Measurements from ENCODE around the gene TBC1D8. TPM values are rescaled to one million over a fixed set of nuclear protein-coding genes. Genes with fewer than 3 reads are reported as not detected.

Gene TBC1D8
- total RNA-seq, 2 donors from 2014 or later: 86.1 to 149 TPM

GRCh38 chr2:101130081-101130480, 21.1 kb downstream of the TBC1D8 start:
- DNase-seq (ENCODE audit: low spot score): no peak
- no peaks in the 10 kb centered on the region for H3K36me3 ChIP-seq
- TF ChIP-seq POLR2A (IDR thresholded peaks at IDR 0.05): no peak
- no peak for TF ChIP-seq POLR2AphosphoS5 (IDR thresholded peaks at IDR 0.05)
- no peak for TF ChIP-seq CTCF (IDR thresholded peaks at IDR 0.05)
- no peaks in the 10 kb centered on the region for H3K4me1 ChIP-seq (replicated peaks)
- H3K27ac ChIP-seq: no peak overlapping the region
- H3K4me3 ChIP-seq: no peak overlapping the region
- intact Hi-C loops (cut with DNase I): no loop called here
- WGBS: 97% methylated on average over 9 of the region's 13 CpGs
- H3K27me3 ChIP-seq (replicated peaks; ENCODE audit: insufficient read depth): no peaks in the 10 kb centered on the region
- no peaks in the 10 kb centered on the region for H3K9me3 ChIP-seq

GRCh38 chr2:101127319-101128056, 23.7 kb downstream of the TBC1D8 start:
- Histone ChIP-seq H3K4me3 (no peak overlapping the region), H3K36me3 (no peaks in the 10 kb centered on the region), H3K9me3 (no peaks in the 10 kb centered on the region), H3K27me3 (replicated peaks; ENCODE audit: insufficient read depth) (no peaks in the 10 kb centered on the region), H3K27ac (peak overlapping the region in 1 of 2 donors; percentile 7), H3K4me1 (replicated peaks) (peaks cover 4% of the 10 kb centered on the region)
- DNase-seq (ENCODE audit: low spot score): no peak
- 77% methylated on average over 5 of the region's 5 CpGs for WGBS
- no peak for TF ChIP-seq POLR2AphosphoS5 (IDR thresholded peaks at IDR 0.05)
- TF ChIP-seq CTCF (IDR thresholded peaks at IDR 0.05): no peak
- no peak for TF ChIP-seq POLR2A (IDR thresholded peaks at IDR 0.05)
- intact Hi-C loops (cut with DNase I): no loop called here

GRCh38 chr2:101125808-101126207, 25.4 kb downstream of the TBC1D8 start:
- Histone ChIP-seq H3K4me1 (replicated peaks) (peaks cover 9% of the 10 kb centered on the region), H3K27me3 (replicated peaks; ENCODE audit: insufficient read depth) (no peaks in the 10 kb centered on the region), H3K4me3 (no peak overlapping the region), H3K9me3 (no peaks in the 10 kb centered on the region), H3K27ac (peak overlapping the region; percentile 54 to 65), H3K36me3 (no peaks in the 10 kb centered on the region)
- TF ChIP-seq POLR2AphosphoS5 (IDR thresholded peaks at IDR 0.05): no peak
- no peak for TF ChIP-seq CTCF (IDR thresholded peaks at IDR 0.05)
- no peak for TF ChIP-seq POLR2A (IDR thresholded peaks at IDR 0.05)
- DNase-seq (ENCODE audit: low spot score): no peak
- 91% methylated on average over 3 of the region's 3 CpGs for WGBS
- intact Hi-C loops (cut with DNase I): no loop called here

GRCh38 chr2:101125374-101125773, 25.8 kb downstream of the TBC1D8 start:
- DNase-seq (ENCODE audit: low spot score): no peak
- H3K27ac ChIP-seq: peak overlapping the region; percentile 54 to 65
- no peaks in the 10 kb centered on the region for H3K36me3 ChIP-seq
- TF ChIP-seq CTCF (IDR thresholded peaks at IDR 0.05) (no peak), POLR2A (IDR thresholded peaks at IDR 0.05) (no peak), POLR2AphosphoS5 (IDR thresholded peaks at IDR 0.05) (no peak)
- intact Hi-C loops (cut with DNase I): no loop called here
- no peaks in the 10 kb centered on the region for H3K9me3 ChIP-seq
- H3K27me3 ChIP-seq (replicated peaks; ENCODE audit: insufficient read depth): no peaks in the 10 kb centered on the region
- 61% methylated on average over 3 of the region's 3 CpGs for WGBS
- peaks cover 13% of the 10 kb centered on the region for H3K4me1 ChIP-seq (replicated peaks)
- no peak overlapping the region for H3K4me3 ChIP-seq

All from prostate gland (tissue), 2 donors.